GM12878 (cell line): Measurements from ENCODE around the gene GPC5.

Source experiments
- CBX5 ChIP-seq: sonication (generic); IDR thresholded peaks from 2 replicates; pipeline ENCODE4 v1.6.1; 2016; ENCODE audit warnings: low read depth, moderate library complexity, mild to moderate bottlenecking, inconsistent platforms
- EP300 ChIP-seq, 2 experiments: fragments of 150-350 bp in 1 of 2; IDR thresholded peaks; 2 replicates each; pipeline ENCODE4 v1.6.1; 2011 to 2012; ENCODE audit warnings: low read depth in 2 of 2, low read length in 2 of 2, borderline replicate concordance in 1 of 2, improper control_type of control experiment in 1 of 2, inconsistent platforms in 1 of 2; ENCODE audit not compliant: control insufficient read depth in 1 of 2
- MEF2B ChIP-seq: fragments of 450-650 bp; IDR thresholded peaks from 2 replicates; pipeline ENCODE4 v1.6.1; 2018; ENCODE audit warnings: mild to moderate bottlenecking, moderate library complexity; ENCODE audit not compliant: partially characterized antibody, poor library complexity, severe bottlenecking
- MXI1 ChIP-seq: fragments of 150-350 bp; IDR thresholded peaks from 2 replicates; pipeline ENCODE4 v1.6.1; 2011; ENCODE audit warnings: low read depth, mild to moderate bottlenecking, inconsistent platforms, low read length, improper control_type of control experiment
- RFX5 ChIP-seq: IDR thresholded peaks from 2 replicates; pipeline ENCODE4 v1.6.1; 2011; ENCODE audit warnings: low read depth, low read length, improper control_type of control experiment
- ZNF217 ChIP-seq: fragments of 450-650 bp; IDR thresholded peaks from 2 replicates; pipeline ENCODE4 v1.6.1; 2017; ENCODE audit warnings: antibody characterized with exemption, mild to moderate bottlenecking
- TF ChIP-seq, protein P1 (sequence below): fragments of 450-650 bp; IDR thresholded peaks from 2 replicates; pipeline ENCODE4 v1.6.1; 2017; ENCODE audit warnings: mild to moderate bottlenecking
- TF ChIP-seq, protein P2 (sequence below): IDR thresholded peaks from 2 replicates; pipeline ENCODE4 v1.6.1; 2011; ENCODE audit warnings: low read depth, mild to moderate bottlenecking, low read length, moderate library complexity, borderline replicate concordance; ENCODE audit errors: extremely low read depth
- TF ChIP-seq, protein P3 (sequence below), 3 experiments: IDR thresholded peaks in 2 of 3; conservative IDR thresholded peaks in 1 of 3; 2 replicates each; pipeline ENCODE4 v1.5.1; 2011; ENCODE audit warnings: low read depth in 3 of 3, low read length in 3 of 3, mild to moderate bottlenecking in 3 of 3, control low read depth in 2 of 3, moderate library complexity in 2 of 3, inconsistent platforms in 1 of 3, mixed read lengths in 1 of 3; ENCODE audit not compliant: control insufficient read depth in 2 of 3, insufficient read depth in 1 of 3; ENCODE audit errors: extremely low read depth in 1 of 3

DNA sequence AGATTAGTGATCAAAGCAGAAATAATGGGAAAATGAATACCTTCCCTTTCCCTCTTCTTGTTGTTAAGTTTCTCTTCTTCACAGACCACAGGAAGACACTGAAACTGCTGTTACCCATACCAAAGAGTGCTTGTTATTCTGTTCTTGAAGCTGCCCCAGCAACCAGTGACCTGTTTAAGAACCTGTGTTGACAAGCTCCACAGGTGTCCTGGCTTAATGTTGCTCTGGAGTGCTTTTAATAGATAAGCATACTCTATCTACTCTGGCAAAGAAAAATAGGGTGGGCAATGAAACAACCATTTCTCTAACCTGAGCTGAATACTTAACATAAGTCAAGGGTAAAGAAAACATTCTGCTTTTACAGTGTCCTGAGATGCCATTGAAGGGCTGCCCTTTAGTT lies 1321.4 kb downstream of the GPC5 start:
- no peak for TF ChIP-seq EP300 (IDR thresholded peaks at IDR 0.05; ENCODE audit: borderline replicate concordance in 1 of 2, control insufficient read depth in 1 of 2, low read depth in 2 of 2, low read length in 2 of 2)
- TF ChIP-seq MEF2B, result no peak
- TF ChIP-seq, protein P1, sequence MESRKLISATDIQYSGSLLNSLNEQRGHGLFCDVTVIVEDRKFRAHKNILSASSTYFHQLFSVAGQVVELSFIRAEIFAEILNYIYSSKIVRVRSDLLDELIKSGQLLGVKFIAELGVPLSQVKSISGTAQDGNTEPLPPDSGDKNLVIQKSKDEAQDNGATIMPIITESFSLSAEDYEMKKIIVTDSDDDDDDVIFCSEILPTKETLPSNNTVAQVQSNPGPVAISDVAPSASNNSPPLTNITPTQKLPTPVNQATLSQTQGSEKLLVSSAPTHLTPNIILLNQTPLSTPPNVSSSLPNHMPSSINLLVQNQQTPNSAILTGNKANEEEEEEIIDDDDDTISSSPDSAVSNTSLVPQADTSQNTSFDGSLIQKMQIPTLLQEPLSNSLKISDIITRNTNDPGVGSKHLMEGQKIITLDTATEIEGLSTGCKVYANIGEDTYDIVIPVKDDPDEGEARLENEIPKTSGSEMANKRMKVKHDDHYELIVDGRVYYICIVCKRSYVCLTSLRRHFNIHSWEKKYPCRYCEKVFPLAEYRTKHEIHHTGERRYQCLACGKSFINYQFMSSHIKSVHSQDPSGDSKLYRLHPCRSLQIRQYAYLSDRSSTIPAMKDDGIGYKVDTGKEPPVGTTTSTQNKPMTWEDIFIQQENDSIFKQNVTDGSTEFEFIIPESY, result no peak
- no peak for TF ChIP-seq RFX5
- TF ChIP-seq, protein P2, sequence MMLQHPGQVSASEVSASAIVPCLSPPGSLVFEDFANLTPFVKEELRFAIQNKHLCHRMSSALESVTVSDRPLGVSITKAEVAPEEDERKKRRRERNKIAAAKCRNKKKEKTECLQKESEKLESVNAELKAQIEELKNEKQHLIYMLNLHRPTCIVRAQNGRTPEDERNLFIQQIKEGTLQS, result no peak
- no peak for TF ChIP-seq CBX5
- TF ChIP-seq ZNF217, result no peak
- TF ChIP-seq, protein P3, sequence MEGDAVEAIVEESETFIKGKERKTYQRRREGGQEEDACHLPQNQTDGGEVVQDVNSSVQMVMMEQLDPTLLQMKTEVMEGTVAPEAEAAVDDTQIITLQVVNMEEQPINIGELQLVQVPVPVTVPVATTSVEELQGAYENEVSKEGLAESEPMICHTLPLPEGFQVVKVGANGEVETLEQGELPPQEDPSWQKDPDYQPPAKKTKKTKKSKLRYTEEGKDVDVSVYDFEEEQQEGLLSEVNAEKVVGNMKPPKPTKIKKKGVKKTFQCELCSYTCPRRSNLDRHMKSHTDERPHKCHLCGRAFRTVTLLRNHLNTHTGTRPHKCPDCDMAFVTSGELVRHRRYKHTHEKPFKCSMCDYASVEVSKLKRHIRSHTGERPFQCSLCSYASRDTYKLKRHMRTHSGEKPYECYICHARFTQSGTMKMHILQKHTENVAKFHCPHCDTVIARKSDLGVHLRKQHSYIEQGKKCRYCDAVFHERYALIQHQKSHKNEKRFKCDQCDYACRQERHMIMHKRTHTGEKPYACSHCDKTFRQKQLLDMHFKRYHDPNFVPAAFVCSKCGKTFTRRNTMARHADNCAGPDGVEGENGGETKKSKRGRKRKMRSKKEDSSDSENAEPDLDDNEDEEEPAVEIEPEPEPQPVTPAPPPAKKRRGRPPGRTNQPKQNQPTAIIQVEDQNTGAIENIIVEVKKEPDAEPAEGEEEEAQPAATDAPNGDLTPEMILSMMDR (IDR thresholded peaks at IDR 0.05 in 2 of 3, conservative IDR thresholded peaks at IDR 0.05 in 1 of 3; ENCODE audit: control insufficient read depth in 2 of 3, extremely low read depth in 1 of 3, insufficient read depth in 1 of 3, low read depth in 3 of 3, low read length in 3 of 3), result no peak
- TF ChIP-seq MXI1, result no peak
